Caco-2 (cell line): ENCODE data around the gene BANP. TPM values are rescaled to one million over a fixed set of nuclear protein-coding genes. Genes with fewer than 3 reads are reported as not detected.
A peak's percentile ranks its signal among the peaks of the same experiment; 100 is the strongest.
"Not testable (repeated sequence)": the region's sequence is repeated elsewhere in the genome, so short reads cannot be mapped to it uniquely, and the experiment has no call there.

ENCODE experiments used
- BruUV-seq: library from RNA; stranded (reverse); fragments of 400-500 nt; replicated peaks from 2 replicates; lab custom pipeline; 2021; lab: Mats Ljungman, UMichigan
- CTCF ChIA-PET: fragments of 300-600 bp; sonication (Branson Sonifier 250); formaldehyde crosslinking; loops from one replicate; lab custom pipeline; 2022; ENCODE audit warnings: antibody characterized with exemption; lab: Charles Lee
- POLR2A ChIA-PET: fragments of 300-600 bp; sonication (Branson Sonifier 250); formaldehyde crosslinking; loops from one replicate; lab custom pipeline; 2022; ENCODE audit warnings: antibody characterized with exemption; lab: Charles Lee
- DNase-seq, 2 experiments: peaks; one replicate each; pipeline versions ENCODE4 v3.0.0 to v3.0.0-alpha.2; 2020 to 2022
- H3K27me3 ChIP-seq: replicated peaks from 2 replicates; pipeline ENCODE4 v1.6.0; 2011; ENCODE audit warnings: low read length; ENCODE audit not compliant: control insufficient read depth, insufficient read depth
- H3K36me3 ChIP-seq: 2 replicates; pipeline ENCODE4 v1.5.1; 2011; ENCODE audit warnings: low read length; ENCODE audit not compliant: control insufficient read depth, insufficient read depth
- H3K4me1 ChIP-seq: fragments of 250-450 bp; sonication (Bioruptor Pico); 2 replicates; pipeline ENCODE4 v1.5.1; 2020; ENCODE audit warnings: mild to moderate bottlenecking
- H3K4me3 ChIP-seq: 2 replicates; pipeline ENCODE4 v1.5.1; 2011; ENCODE audit warnings: low read depth, mild to moderate bottlenecking, control low read depth, low read length
- H3K9me3 ChIP-seq: fragments of 250-450 bp; sonication (Bioruptor Pico); 2 replicates; pipeline ENCODE4 v1.5.1; 2020; ENCODE audit warnings: mild to moderate bottlenecking, moderate library complexity
- H3K27ac Mint-ChIP-seq: one replicate; pipeline ENCODE4 v1.8.0; 2022; ENCODE audit warnings: mixed read lengths; ENCODE audit not compliant: unreplicated experiment
- H3K27me3 Mint-ChIP-seq: one replicate; pipeline ENCODE4 v1.8.0; 2022; ENCODE audit warnings: mixed read lengths; ENCODE audit not compliant: insufficient read depth, unreplicated experiment
- H3K36me3 Mint-ChIP-seq: one replicate; pipeline ENCODE4 v1.8.0; 2022; ENCODE audit warnings: mild to moderate bottlenecking, mixed read lengths; ENCODE audit not compliant: insufficient read depth, unreplicated experiment
- H3K4me1 Mint-ChIP-seq: one replicate; pipeline ENCODE4 v1.8.0; 2022; ENCODE audit warnings: low read depth, mixed read lengths; ENCODE audit not compliant: unreplicated experiment
- H3K4me3 Mint-ChIP-seq: one replicate; pipeline ENCODE4 v1.8.0; 2022; ENCODE audit warnings: mild to moderate bottlenecking, moderate library complexity, mixed read lengths; ENCODE audit not compliant: unreplicated experiment
- H3K9me3 Mint-ChIP-seq: one replicate; pipeline ENCODE4 v1.8.0; 2022; ENCODE audit warnings: mixed read lengths; ENCODE audit not compliant: unreplicated experiment
- CTCF ChIP-seq, 2 experiments: fragments of 200-600 bp in 1 of 2; IDR thresholded peaks; 1 replicate in 1 of 2; 2 replicates in 1 of 2; pipeline versions ENCODE4 v1.5.1 to v1.8.0; 2011 to 2022; ENCODE audit warnings: antibody characterized with exemption in 1 of 2, control low read depth in 1 of 2, inconsistent platforms in 1 of 2, low read depth in 1 of 2, low read length in 1 of 2, mild to moderate bottlenecking in 1 of 2, moderate library complexity in 1 of 2; ENCODE audit not compliant: insufficient read depth in 1 of 2, severe bottlenecking in 1 of 2, unreplicated experiment in 1 of 2
- intact Hi-C: fragments of 100-400 bp; cut with micrococcal nuclease; formaldehyde crosslinking; loops from one replicate; pipeline ENCODE4 v1.10.0; 2022; ENCODE audit not compliant: unreplicated experiment
- total RNA-seq: library from RNA; stranded (reverse); gene quantifications from 2 replicates; pipeline ENCODE4 v1.2.3, GENCODE V29; 2022

The BANP gene
- total RNA-seq, 1 experiment from 2014 or later: 44.4 TPM

- Mint-ChIP-seq H3K9me3 (no peaks in the 10 kb centered on the region), H3K4me1 (peaks cover 18% of the 10 kb centered on the region), H3K27ac (no peak overlapping the region), H3K27me3 (no peaks in the 10 kb centered on the region), H3K4me3 (no peak overlapping the region), H3K36me3 (no peaks in the 10 kb centered on the region)
- H3K4me3 ChIP-seq: no peak overlapping the region
- no peak for DNase-seq
- no TSS peak for BruUV-seq
- H3K9me3 ChIP-seq: no peaks in the 10 kb centered on the region
- H3K4me1 ChIP-seq: peaks cover 12% of the 10 kb centered on the region; the same call in 1 of the 2 replicates
- POLR2A ChIA-PET: no interaction called here
- TF ChIP-seq CTCF (IDR thresholded peaks at IDR 0.05; ENCODE audit: insufficient read depth in 1 of 2, low read depth in 1 of 2, low read length in 1 of 2, severe bottlenecking in 1 of 2, unreplicated experiment in 1 of 2): no peak
- H3K36me3 ChIP-seq: no peaks in the 10 kb centered on the region
- intact Hi-C loops: no loop called here
- CTCF ChIA-PET: no interaction called here
- H3K27me3 ChIP-seq: no peaks in the 10 kb centered on the region
These were observed 169.6 kb downstream of the BANP start for GRCh38 chr16:88120812-88121211.

DNA sequence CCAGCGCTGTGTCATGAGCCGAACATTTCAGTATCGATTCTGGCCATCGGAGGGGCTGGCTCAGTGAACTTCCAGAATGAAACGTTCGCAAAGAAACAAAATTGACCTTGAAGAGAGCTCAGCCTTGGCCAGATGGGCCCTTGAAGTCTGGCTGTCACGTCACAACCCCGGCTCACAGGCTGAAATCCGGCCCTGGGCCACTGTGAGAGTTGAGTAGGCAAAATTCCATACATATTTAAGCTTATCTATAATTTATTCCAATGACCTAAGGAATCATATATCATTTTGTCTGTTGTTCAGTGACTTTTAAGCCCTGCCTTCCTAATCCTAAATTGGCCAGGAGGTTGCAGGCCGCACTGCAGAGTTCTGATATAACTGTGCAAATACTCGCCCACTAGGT, 170.2 kb downstream of the BANP start:
- H3K4me3 ChIP-seq, BruUV-seq, H3K9me3 Mint-ChIP-seq, H3K4me3 Mint-ChIP-seq, intact Hi-C loops, H3K27me3 ChIP-seq, CTCF ChIA-PET, H3K36me3 Mint-ChIP-seq, H3K9me3 ChIP-seq, H3K27me3 Mint-ChIP-seq, H3K27ac Mint-ChIP-seq, H3K36me3 ChIP-seq: not testable (repeated sequence)
- H3K4me1 ChIP-seq: peaks cover 12% of the 10 kb centered on the region; the same call in 1 of the 2 replicates
- POLR2A ChIA-PET: interaction anchor here (0.6 kb wide), 1 partner anchor 449 kb away, joined by 4 read pairs; the partner anchor contains the start of gene ZC3H18
- peak; percentile 50 to 64 for DNase-seq
- peaks cover 18% of the 10 kb centered on the region for H3K4me1 Mint-ChIP-seq

DNA sequence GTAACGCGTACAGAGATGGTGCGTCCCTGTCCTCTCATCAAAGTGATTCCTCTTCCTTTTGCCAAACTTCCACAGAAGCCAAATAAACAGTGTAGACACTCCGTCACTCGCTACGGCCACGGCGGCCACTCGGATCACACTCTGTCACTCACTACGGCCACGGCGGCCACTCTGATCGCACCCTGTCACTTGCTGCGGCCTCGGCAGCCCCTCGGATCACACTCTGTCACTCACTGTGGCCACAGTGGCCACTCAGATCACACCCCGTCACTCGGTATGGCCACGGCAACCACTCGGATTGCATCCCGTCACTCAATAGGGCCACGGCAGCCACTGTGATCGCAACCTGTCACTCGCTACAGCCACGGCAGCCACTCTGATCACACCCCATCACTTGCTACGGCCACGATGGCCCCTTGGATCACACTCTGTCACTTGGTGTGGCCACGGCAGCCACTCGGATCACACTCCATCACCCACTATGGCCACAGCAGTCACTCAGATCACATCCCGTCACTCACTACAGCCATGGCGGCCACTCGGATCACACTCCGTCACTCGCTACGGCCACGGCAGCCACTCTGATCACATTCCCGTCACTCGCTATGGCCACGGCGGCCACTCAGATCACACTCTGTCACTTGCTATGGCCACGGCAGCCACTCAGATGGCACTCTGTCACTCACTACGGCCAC, 170.8 kb downstream of the BANP start:
- no peaks in the 10 kb centered on the region for H3K27me3 Mint-ChIP-seq
- TF ChIP-seq CTCF (IDR thresholded peaks at IDR 0.05; ENCODE audit: insufficient read depth in 1 of 2, low read depth in 1 of 2, low read length in 1 of 2, severe bottlenecking in 1 of 2, unreplicated experiment in 1 of 2): no peak
- H3K9me3 ChIP-seq: no peaks in the 10 kb centered on the region
- H3K27ac Mint-ChIP-seq: peak overlapping the region; percentile 20
- H3K4me1 Mint-ChIP-seq: peaks cover 18% of the 10 kb centered on the region
- no peaks in the 10 kb centered on the region for H3K36me3 Mint-ChIP-seq
- no peak overlapping the region for H3K4me3 Mint-ChIP-seq
- H3K4me3 ChIP-seq: no peak overlapping the region
- intact Hi-C loops: no loop called here
- DNase-seq: no peak
- H3K27me3 ChIP-seq: no peaks in the 10 kb centered on the region
- H3K9me3 Mint-ChIP-seq: no peaks in the 10 kb centered on the region
- peaks cover 12% of the 10 kb centered on the region; the same call in 1 of the 2 replicates for H3K4me1 ChIP-seq
- POLR2A ChIA-PET: interaction anchor here (0.6 kb wide), 1 partner anchor 448 kb away, joined by 4 read pairs; the partner anchor contains the start of gene ZC3H18
- CTCF ChIA-PET: no interaction called here
- no TSS peak for BruUV-seq
- H3K36me3 ChIP-seq: no peaks in the 10 kb centered on the region

Other genes starting within 250 kb of the BANP start
- gene KLHDC4, start 185.4 kb upstream of the BANP start, total RNA-seq: 116 and 117 TPM in 2 replicates
- gene SLC7A5, start 81.9 kb upstream of the BANP start, total RNA-seq: 495 and 534 TPM in 2 replicates
- 0.74 and 1.7 TPM in 2 replicates for gene CA5A, start 14.9 kb upstream of the BANP start, total RNA-seq